GM21723 (cell line): Measurements from ENCODE around the gene PPIA.
A peak's percentile ranks its signal among the peaks of the same experiment; 100 is the strongest.
"Not testable (repeated sequence)": the region's sequence is repeated elsewhere in the genome, so short reads cannot be mapped to it uniquely, and the experiment has no call there.

Source experiments
- ATAC-seq: cut with Tn5 transposase; IDR thresholded peaks from one replicate; pipeline ENCODE4 v1.9.1; 2021; ENCODE audit warnings: mild to moderate bottlenecking, moderate library complexity; ENCODE audit not compliant: unreplicated experiment

The PPIA gene

GRCh38 chr7:44819292-44819691 is 22.8 kb downstream of the PPIA start:
- no peak for ATAC-seq

DNA sequence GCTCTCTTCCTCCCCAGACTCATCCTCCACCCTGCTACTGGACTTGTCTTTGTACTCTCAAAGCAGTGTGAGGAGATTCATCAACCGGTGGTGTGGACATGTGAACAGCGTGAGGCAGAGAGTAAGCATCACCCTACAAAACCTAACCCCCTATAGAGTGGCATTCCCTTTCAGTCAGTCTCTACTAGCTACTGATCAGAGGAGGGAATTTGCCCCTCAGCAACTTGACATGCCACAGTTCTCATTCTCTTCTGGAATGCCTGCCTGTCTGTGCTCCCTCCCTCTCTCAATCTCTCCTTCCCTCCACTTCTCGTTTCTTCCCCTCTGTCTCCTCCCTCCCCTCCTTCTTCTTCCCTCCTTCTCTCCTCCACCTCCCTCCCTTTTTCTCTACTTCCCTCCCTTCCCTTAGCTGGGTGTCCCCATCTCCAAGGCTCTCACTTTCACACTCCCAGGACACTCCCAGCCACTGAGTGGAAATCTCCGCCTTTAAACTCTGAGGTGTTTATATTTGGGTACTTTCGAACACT is 26.8 kb downstream of the PPIA start:
- ATAC-seq, result no peak

DNA sequence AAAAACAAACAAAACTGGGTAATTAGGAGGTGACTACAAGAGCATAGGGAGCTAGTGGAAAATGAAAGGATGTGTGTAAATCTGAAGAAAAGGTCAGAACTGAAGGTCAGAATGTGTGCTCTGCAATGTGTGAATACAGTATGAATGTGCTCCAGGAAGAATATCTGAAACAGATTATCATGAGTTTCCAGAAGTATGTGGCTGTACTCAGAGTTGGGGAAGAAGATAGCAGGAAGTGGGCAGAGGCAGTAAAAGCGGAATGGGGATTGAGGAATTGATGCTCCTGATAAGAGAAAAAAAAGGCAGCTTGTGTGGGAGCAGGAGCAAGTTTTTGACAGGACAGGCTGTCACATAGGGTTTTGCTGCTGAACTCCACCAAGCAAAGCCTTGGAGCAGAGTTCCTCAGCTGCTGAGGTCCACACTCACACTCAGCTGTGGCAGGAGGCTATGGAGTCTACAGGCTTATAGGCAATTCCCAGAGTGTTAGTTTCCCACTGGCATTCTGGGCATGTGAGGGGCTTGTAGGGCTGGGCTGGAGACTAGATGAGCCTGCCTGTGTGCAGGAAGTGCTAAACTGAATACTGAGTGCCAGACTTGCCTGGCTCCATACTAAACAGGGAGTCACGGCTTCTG is 28.5 kb downstream of the PPIA start:
- ATAC-seq, result no peak

GRCh38 chr7:44827567-44827966 is 31.1 kb downstream of the PPIA start:
- no peak for ATAC-seq

- no peak for ATAC-seq
These were observed 42.3 kb downstream of the PPIA start for GRCh38 chr7:44838751-44839150.

DNA sequence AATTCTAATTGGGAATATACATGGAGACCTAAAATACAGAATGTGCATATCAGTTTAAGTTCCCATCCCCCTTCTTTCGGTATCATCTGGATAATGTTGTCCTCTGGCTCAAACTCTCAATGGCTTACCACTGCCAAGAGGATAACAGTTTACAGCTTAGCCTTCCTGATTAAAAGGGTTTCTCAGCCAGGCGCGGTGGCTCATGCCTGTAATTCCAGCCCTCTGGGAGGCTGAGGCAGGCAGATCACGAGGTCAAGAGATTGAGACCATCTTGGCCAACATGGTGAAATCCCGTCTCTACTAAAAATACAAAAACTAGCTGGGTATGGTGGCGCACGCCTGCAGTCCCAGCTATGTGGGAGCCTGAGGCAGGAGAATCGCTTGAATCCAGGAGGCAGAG is 46.2 kb downstream of the PPIA start:
- ATAC-seq, result not testable (repeated sequence)

- not testable (repeated sequence) for ATAC-seq
These were observed 47.0 kb downstream of the PPIA start for GRCh38 chr7:44843440-44843839.

DNA sequence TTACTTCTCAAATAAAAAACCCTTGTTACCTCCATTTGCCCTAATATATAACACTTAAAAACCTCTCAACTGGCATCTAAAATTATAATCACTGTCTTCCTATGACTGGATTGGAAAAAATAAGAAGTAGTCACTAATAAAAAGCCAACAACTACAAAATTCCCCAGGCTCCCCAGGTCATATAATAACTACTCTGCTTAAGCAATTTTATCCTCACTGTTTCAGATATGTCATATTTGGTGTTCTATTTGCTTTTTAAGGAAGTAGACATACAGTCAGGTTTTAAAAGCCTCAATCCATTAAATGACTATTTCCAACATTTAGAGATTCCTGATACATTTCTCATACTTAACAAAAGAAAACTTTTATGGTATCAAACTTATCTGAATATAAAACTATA is 49.0 kb downstream of the PPIA start:
- no peak for ATAC-seq

- not testable (repeated sequence) for ATAC-seq
These were observed 49.9 kb downstream of the PPIA start for GRCh38 chr7:44846390-44846789.

DNA sequence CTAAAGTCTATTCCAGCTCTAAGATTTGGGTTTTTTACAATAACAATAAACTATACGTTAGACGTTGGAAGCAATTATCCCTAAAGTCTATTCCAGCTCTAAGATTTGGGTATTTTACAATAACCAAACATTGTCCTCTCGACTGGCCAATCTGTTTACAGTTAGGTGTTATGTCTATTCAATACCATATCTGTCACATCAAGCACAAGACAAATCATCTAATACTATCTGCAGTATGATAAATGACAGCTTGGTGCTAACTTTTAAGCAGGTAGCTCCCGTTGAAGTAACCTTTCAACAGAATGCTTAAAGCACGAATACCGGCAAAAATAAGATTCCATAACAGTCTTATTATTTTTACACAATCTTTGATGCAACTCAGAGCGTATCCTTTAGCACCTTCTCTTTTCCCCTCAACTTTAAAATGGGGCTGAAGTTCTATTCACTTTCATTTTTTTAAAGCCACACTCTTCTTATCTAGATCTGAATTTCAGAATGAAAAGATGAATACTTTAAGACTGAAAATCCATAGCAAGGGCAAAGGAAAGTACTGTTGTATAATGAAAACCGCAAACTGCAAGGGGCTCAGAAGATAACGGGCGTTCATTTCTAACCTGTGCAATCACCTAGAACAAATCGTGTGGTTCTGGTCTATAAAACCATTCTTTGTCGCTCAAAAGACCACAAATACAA is 50.5 kb downstream of the PPIA start:
- ATAC-seq, result no peak

- ATAC-seq, result peak; percentile 69
These were observed 51.0 kb downstream of the PPIA start for GRCh38 chr7:44847509-44847919.

GRCh38 chr7:44847920-44848634 is 51.6 kb downstream of the PPIA start, which contains the start of gene H2AZ2:
Gene H2AZ2 (minus strand): TSS chr7:44848087. CDS start chr7:44847971, 116 bp downstream.
- peak; percentile 86 for ATAC-seq

DNA sequence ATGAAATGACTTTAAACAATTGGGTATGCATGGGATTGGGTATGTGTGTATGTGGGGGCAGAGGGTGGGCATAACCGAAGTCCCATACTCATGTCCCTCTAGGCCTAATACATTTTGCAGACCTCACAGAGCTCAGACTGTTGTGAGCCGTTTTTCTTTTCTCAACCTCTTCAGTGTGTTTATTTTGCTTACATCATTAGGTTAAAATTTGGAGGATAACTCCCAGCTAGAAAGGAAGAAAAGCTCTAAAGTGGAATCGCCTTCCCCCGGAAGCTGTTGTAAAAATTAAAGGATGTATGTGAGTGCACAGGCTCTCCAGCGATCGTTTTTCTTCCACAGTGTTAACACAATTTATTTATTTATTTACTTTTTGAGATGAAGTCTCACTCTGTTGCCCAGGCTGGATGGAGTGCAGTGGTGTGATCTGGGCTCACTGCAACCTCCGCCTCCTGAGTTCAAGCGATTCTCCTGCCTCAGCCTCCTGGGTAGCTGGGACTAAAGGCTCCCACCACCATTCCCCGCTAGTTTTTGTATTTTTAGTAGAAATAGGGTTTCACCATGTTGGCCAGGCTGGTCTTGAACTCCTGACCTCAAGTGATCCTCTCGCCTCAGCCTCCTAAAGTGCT is 52.9 kb downstream of the PPIA start:
- ATAC-seq, result no peak

GRCh38 chr7:44849885-44850544 is 53.5 kb downstream of the PPIA start:
- no peak for ATAC-seq

GRCh38 chr7:44852590-44852989 is 56.1 kb downstream of the PPIA start:
- ATAC-seq, result no peak
